ENCODE data around the gene ZFYVE16. TPM values are rescaled to one million over a fixed set of nuclear protein-coding genes. Genes with fewer than 3 reads are reported as not detected.
A peak's percentile ranks its signal among the peaks of the same experiment; 100 is the strongest.
"Not testable (repeated sequence)": the region's sequence is repeated elsewhere in the genome, so short reads cannot be mapped to it uniquely, and the experiment has no call there.

Gene ZFYVE16
- polyA plus RNA-seq, 1 donor from 2014 or later, result 75.8 TPM

DNA sequence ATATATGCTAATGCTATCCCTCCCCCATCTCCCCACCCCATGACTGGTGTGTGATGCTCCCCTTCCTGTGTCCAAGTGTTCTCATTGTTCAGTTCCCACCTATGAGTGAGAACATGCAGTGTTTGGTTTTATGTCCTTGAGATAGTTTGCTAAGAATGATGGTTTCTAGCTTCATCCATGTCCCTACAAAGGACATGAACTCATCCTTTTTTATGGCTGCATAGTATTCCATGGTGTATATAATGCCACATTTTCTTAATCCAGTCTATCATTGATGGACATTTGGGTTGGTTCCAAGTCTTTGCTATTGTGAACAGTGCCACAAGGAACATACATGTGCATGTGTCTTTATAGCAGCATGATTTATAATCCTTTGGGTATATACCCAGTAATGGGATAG is 16.6 kb upstream of the ZFYVE16 start:
- H3K27ac ChIP-seq (ENCODE audit: low read length); H3K4me2 ChIP-seq (ENCODE audit: low read length); H3K4me3 ChIP-seq (ENCODE audit: low read length); H4K20me1 ChIP-seq (ENCODE audit: insufficient read depth); H3K9me2 ChIP-seq (ENCODE audit: insufficient read depth, low read length); H3K79me2 ChIP-seq (replicated peaks; ENCODE audit: insufficient read depth, low read length); H3K9me3 ChIP-seq (ENCODE audit: low read length); H2AFZ ChIP-seq (ENCODE audit: low read depth, low read length); H3F3A ChIP-seq (ENCODE audit: insufficient read depth, low read length, poor library complexity, severe bottlenecking); H3K36me3 ChIP-seq (ENCODE audit: insufficient read depth, low read length); H3K9ac ChIP-seq (ENCODE audit: low read length); H3K27me3 ChIP-seq (ENCODE audit: insufficient read depth, low read depth, low read length): not testable (repeated sequence)

DNA sequence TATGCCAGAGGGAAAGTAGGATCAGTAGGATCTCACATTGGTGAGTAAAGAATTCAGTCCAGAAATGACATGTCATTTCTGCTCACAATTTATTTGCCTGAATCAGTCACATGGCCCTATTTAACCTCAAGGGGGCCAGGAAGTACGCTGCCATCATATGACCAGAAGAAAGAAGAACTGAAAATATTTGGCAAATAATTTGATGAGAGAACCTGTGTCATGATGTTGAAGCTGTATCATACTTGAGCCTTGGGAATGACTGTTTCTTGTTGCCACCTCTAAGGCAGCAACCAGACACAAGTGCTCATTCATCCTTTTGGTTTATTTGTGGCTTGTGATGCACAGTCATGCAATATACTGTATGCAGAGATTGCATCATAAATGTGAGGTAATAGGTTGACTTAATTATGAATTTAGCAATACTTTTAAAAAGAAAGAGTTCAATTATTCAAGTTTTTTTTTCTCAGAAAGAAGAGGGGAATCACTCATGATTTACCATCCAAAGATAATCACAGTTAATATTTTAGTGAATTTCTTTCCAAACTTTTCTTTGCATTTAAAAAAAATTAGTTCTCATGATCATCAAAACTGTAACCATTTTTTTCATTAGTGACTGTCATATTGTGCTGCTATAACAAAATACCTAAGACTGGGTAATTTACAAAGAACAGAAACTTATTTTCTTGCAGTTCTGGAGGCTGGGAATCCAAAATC is 8.2 kb upstream of the ZFYVE16 start:
- no peak overlapping the region for H3K4me2 ChIP-seq (ENCODE audit: low read length)
- no peak for TF ChIP-seq RAD21 (conservative IDR thresholded peaks at IDR 0.05)
- TF ChIP-seq, protein P1, sequence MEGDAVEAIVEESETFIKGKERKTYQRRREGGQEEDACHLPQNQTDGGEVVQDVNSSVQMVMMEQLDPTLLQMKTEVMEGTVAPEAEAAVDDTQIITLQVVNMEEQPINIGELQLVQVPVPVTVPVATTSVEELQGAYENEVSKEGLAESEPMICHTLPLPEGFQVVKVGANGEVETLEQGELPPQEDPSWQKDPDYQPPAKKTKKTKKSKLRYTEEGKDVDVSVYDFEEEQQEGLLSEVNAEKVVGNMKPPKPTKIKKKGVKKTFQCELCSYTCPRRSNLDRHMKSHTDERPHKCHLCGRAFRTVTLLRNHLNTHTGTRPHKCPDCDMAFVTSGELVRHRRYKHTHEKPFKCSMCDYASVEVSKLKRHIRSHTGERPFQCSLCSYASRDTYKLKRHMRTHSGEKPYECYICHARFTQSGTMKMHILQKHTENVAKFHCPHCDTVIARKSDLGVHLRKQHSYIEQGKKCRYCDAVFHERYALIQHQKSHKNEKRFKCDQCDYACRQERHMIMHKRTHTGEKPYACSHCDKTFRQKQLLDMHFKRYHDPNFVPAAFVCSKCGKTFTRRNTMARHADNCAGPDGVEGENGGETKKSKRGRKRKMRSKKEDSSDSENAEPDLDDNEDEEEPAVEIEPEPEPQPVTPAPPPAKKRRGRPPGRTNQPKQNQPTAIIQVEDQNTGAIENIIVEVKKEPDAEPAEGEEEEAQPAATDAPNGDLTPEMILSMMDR (IDR thresholded peaks at IDR 0.05; ENCODE audit: poor library complexity, severe bottlenecking), result no peak
- TF ChIP-seq EZH2 (IDR thresholded peaks at IDR 0.05; ENCODE audit: borderline replicate concordance, insufficient read depth, low read length, poor library complexity, severe bottlenecking), result no peak
- no peak for TF ChIP-seq POLR2AphosphoS5 (IDR thresholded peaks at IDR 0.05)
- H3K79me2 ChIP-seq (replicated peaks; ENCODE audit: insufficient read depth, low read length), result no peaks in the 10 kb centered on the region
- H3K27ac ChIP-seq (ENCODE audit: low read length), result peak overlapping the region; percentile 62
- no peaks in the 10 kb centered on the region for H3K27me3 ChIP-seq (ENCODE audit: insufficient read depth, low read depth, low read length)
- H3F3A ChIP-seq (ENCODE audit: insufficient read depth, low read length, poor library complexity, severe bottlenecking), result no peaks in the 10 kb centered on the region
- peak overlapping the region; percentile 24 for H3K4me3 ChIP-seq (ENCODE audit: low read length)
- H3K9ac ChIP-seq (ENCODE audit: low read length), result no peak overlapping the region
- H3K9me2 ChIP-seq (ENCODE audit: insufficient read depth, low read length), result no peaks in the 10 kb centered on the region
- H2AFZ ChIP-seq (ENCODE audit: low read depth, low read length), result no peak overlapping the region
- H3K9me3 ChIP-seq (ENCODE audit: low read length), result no peaks in the 10 kb centered on the region
- no peaks in the 10 kb centered on the region for H4K20me1 ChIP-seq (ENCODE audit: insufficient read depth)
- no peaks in the 10 kb centered on the region for H3K36me3 ChIP-seq (ENCODE audit: insufficient read depth, low read length)

DNA sequence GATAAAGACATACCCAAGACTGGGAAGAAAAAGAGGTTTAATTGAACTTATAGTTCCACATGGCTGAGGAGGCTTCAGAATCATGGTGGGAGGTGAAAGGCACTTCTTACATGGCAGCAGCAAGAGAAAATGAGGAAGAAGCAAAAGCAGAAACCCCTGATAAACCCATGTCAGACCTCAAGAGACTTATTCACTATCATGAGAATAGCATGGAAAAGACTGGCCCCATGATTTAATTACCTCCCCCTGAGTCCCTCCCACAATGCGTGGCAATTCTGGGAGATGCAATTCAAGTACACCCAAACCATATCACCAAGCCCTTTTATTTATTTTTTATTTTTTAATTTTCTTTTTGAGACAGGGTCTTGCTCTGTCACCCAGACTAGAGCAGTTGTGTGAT is 7.5 kb upstream of the ZFYVE16 start:
- not testable (repeated sequence) for H3K9ac ChIP-seq (ENCODE audit: low read length); H3K9me3 ChIP-seq (ENCODE audit: low read length); H4K20me1 ChIP-seq (ENCODE audit: insufficient read depth); H3K36me3 ChIP-seq (ENCODE audit: insufficient read depth, low read length); H3K27ac ChIP-seq (ENCODE audit: low read length); H3K4me3 ChIP-seq (ENCODE audit: low read length); H3K79me2 ChIP-seq (replicated peaks; ENCODE audit: insufficient read depth, low read length); H3K27me3 ChIP-seq (ENCODE audit: insufficient read depth, low read depth, low read length); H3K9me2 ChIP-seq (ENCODE audit: insufficient read depth, low read length); H3F3A ChIP-seq (ENCODE audit: insufficient read depth, low read length, poor library complexity, severe bottlenecking); H2AFZ ChIP-seq (ENCODE audit: low read depth, low read length); H3K4me2 ChIP-seq (ENCODE audit: low read length)

DNA sequence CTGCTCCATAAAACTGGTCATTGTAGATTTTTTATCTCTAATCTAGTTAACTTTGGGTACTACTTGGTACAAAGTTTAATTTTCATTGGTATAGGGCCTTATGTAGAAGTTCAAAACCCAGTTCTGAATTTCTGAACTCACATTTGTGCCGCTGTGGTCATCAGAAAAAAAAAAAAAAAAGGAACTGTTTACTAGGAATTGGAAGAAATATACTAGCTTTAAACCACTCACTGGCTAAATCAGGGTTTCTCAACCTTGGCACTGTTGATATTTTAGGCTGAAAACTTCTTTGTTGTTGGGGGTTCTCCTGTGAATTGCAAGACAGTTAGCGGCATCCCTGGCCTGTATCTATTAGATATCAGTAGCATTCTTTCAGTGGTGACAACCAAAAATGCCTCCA is 4.1 kb upstream of the ZFYVE16 start:
- no peaks in the 10 kb centered on the region for H3K36me3 ChIP-seq (ENCODE audit: insufficient read depth, low read length)
- no peak overlapping the region for H3K4me2 ChIP-seq (ENCODE audit: low read length)
- H3K27ac ChIP-seq (ENCODE audit: low read length), result no peak overlapping the region
- TF ChIP-seq, protein P1 (IDR thresholded peaks at IDR 0.05; ENCODE audit: poor library complexity, severe bottlenecking), result no peak
- TF ChIP-seq EZH2 (IDR thresholded peaks at IDR 0.05; ENCODE audit: borderline replicate concordance, insufficient read depth, low read length, poor library complexity, severe bottlenecking) (no peak), MXI1 (conservative IDR thresholded peaks at IDR 0.05; ENCODE audit: poor library complexity, severe bottlenecking) (no peak), TAF1 (IDR thresholded peaks at IDR 0.05; ENCODE audit: low read depth) (no peak), EP300 (conservative IDR thresholded peaks at IDR 0.05; ENCODE audit: poor library complexity, severe bottlenecking) (no peak), POLR2AphosphoS5 (IDR thresholded peaks at IDR 0.05) (no peak), SMC3 (conservative IDR thresholded peaks at IDR 0.05; ENCODE audit: poor library complexity) (no peak), RAD21 (conservative IDR thresholded peaks at IDR 0.05) (no peak)
- TF ChIP-seq, protein P2, sequence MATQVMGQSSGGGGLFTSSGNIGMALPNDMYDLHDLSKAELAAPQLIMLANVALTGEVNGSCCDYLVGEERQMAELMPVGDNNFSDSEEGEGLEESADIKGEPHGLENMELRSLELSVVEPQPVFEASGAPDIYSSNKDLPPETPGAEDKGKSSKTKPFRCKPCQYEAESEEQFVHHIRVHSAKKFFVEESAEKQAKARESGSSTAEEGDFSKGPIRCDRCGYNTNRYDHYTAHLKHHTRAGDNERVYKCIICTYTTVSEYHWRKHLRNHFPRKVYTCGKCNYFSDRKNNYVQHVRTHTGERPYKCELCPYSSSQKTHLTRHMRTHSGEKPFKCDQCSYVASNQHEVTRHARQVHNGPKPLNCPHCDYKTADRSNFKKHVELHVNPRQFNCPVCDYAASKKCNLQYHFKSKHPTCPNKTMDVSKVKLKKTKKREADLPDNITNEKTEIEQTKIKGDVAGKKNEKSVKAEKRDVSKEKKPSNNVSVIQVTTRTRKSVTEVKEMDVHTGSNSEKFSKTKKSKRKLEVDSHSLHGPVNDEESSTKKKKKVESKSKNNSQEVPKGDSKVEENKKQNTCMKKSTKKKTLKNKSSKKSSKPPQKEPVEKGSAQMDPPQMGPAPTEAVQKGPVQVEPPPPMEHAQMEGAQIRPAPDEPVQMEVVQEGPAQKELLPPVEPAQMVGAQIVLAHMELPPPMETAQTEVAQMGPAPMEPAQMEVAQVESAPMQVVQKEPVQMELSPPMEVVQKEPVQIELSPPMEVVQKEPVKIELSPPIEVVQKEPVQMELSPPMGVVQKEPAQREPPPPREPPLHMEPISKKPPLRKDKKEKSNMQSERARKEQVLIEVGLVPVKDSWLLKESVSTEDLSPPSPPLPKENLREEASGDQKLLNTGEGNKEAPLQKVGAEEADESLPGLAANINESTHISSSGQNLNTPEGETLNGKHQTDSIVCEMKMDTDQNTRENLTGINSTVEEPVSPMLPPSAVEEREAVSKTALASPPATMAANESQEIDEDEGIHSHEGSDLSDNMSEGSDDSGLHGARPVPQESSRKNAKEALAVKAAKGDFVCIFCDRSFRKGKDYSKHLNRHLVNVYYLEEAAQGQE (IDR thresholded peaks at IDR 0.05; ENCODE audit: borderline replicate concordance), result no peak
- no peak overlapping the region for H3K4me3 ChIP-seq (ENCODE audit: low read length)
- no peak overlapping the region for H2AFZ ChIP-seq (ENCODE audit: low read depth, low read length)
- no peaks in the 10 kb centered on the region for H4K20me1 ChIP-seq (ENCODE audit: insufficient read depth)
- H3K9me3 ChIP-seq (ENCODE audit: low read length), result no peaks in the 10 kb centered on the region
- H3K27me3 ChIP-seq (ENCODE audit: insufficient read depth, low read depth, low read length), result no peaks in the 10 kb centered on the region
- no peaks in the 10 kb centered on the region for H3F3A ChIP-seq (ENCODE audit: insufficient read depth, low read length, poor library complexity, severe bottlenecking)
- no peak overlapping the region for H3K9ac ChIP-seq (ENCODE audit: low read length)
- H3K79me2 ChIP-seq (replicated peaks; ENCODE audit: insufficient read depth, low read length), result peaks cover 4% of the 10 kb centered on the region
- H3K9me2 ChIP-seq (ENCODE audit: insufficient read depth, low read length), result no peaks in the 10 kb centered on the region
